ENCODE results near the gene SCN4B. TPM values are rescaled to one million over a fixed set of nuclear protein-coding genes. Genes with fewer than 3 reads are reported as not detected.

Gene SCN4B
- total and polyA plus RNA-seq, 2 donors (not counting 1 experiment from before 2014, with no cell fraction given), result 1.5 to 10.4 TPM

DNA sequence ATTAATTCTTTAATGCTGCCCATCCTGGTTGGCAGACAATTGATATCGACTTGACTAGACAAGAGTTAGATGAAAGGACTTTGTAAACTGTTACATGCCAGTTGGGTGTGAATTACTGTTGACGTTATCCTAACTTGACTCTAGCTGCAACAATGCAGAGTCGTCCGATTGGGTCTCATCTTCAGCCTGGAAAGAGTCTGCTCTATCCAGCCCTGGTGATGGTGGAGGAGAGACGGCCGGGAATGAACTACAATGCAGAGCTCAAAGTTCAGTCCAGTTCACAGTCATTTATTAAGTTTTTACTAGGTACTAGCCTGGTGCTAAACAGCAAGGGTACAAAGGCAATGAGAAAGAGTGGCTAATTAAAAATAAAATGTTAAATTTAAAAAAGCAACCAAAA is 60.9 kb downstream of the SCN4B start:
- no peaks in the 10 kb centered on the region for H3K4me1 ChIP-seq (ENCODE audit: control insufficient read depth, extremely low read depth, insufficient read depth, low read length)
- TF ChIP-seq EZH2 (IDR thresholded peaks at IDR 0.05; ENCODE audit: low read length, missing control alignments), result no peak
- TF ChIP-seq, protein P1, sequence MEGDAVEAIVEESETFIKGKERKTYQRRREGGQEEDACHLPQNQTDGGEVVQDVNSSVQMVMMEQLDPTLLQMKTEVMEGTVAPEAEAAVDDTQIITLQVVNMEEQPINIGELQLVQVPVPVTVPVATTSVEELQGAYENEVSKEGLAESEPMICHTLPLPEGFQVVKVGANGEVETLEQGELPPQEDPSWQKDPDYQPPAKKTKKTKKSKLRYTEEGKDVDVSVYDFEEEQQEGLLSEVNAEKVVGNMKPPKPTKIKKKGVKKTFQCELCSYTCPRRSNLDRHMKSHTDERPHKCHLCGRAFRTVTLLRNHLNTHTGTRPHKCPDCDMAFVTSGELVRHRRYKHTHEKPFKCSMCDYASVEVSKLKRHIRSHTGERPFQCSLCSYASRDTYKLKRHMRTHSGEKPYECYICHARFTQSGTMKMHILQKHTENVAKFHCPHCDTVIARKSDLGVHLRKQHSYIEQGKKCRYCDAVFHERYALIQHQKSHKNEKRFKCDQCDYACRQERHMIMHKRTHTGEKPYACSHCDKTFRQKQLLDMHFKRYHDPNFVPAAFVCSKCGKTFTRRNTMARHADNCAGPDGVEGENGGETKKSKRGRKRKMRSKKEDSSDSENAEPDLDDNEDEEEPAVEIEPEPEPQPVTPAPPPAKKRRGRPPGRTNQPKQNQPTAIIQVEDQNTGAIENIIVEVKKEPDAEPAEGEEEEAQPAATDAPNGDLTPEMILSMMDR (conservative IDR thresholded peaks at IDR 0.05 in 1 of 2, IDR thresholded peaks at IDR 0.05 in 1 of 2; ENCODE audit: low read depth in 1 of 2, low read length in 2 of 2), result no peak

DNA sequence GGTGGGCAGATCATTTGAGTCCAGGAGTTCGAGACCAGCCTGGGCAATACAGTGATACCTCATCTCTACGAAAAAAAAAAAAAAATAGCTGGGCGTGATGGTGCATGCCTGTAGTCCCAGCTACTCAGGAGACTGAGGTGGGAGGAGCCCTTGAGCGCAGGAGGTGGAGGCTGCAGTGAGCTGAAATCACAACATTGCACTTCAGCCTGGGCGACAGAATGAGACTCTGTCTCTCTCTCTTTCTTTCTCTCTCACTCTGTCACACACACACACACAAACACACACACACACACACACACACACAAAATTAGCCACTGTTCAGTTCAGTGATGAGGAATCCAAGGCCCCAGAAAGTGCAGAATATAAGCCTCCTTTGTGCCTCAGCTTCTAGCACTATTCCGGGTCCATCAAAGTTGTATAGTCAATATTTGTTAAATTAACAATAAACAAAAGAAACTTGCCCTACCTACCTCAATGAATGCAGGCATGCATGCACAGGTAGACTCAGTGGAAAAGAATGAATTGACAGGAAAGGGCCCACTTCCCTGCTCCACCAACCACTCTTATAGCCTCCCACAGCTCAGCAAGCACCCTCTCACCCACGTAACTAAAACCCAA is 62.0 kb downstream of the SCN4B start:
- no peak overlapping the region for H3K9ac ChIP-seq (ENCODE audit: insufficient read depth, low read length)
- H3K4me2 ChIP-seq (ENCODE audit: extremely low read depth, insufficient read depth, low read length), result no peak overlapping the region
- no peaks in the 10 kb centered on the region for H3K27me3 ChIP-seq (ENCODE audit: control insufficient read depth, insufficient read depth, low read length)
- no peak for DNase-seq (ENCODE audit: low read depth in 2 of 2)
- H2AFZ ChIP-seq (ENCODE audit: low read length), result no peak overlapping the region
- no peaks in the 10 kb centered on the region for H3K9me3 ChIP-seq (ENCODE audit: control insufficient read depth, insufficient read depth, low read depth, low read length)
- no peak overlapping the region for H3K4me3 ChIP-seq (replicated peaks in 1 of 4; ENCODE audit: control extremely low read depth in 1 of 4, insufficient read depth in 1 of 4, low read depth in 3 of 4, low read length in 4 of 4)
- no peaks in the 10 kb centered on the region for H4K20me1 ChIP-seq (ENCODE audit: control insufficient read depth, extremely low read depth, insufficient read depth, low read length)
- H3K79me2 ChIP-seq (ENCODE audit: control insufficient read depth, insufficient read depth, low read length), result no peaks in the 10 kb centered on the region
- TF ChIP-seq, protein P1 (conservative IDR thresholded peaks at IDR 0.05 in 1 of 2, IDR thresholded peaks at IDR 0.05 in 1 of 2; ENCODE audit: low read depth in 1 of 2, low read length in 2 of 2), result no peak
- TF ChIP-seq EZH2 (IDR thresholded peaks at IDR 0.05; ENCODE audit: low read length, missing control alignments), result no peak
- H3K36me3 ChIP-seq (ENCODE audit: control insufficient read depth, insufficient read depth, low read length), result no peaks in the 10 kb centered on the region
- no peak overlapping the region for H3K27ac ChIP-seq (ENCODE audit: insufficient read depth, low read length)
- no peaks in the 10 kb centered on the region for H3K4me1 ChIP-seq (ENCODE audit: control insufficient read depth, extremely low read depth, insufficient read depth, low read length)

More for the DNA sequence above, 60.9 kb downstream of the SCN4B start:
- no peaks in the 10 kb centered on the region for H4K20me1 ChIP-seq (ENCODE audit: control insufficient read depth, extremely low read depth, insufficient read depth, low read length)
- no peaks in the 10 kb centered on the region for H3K79me2 ChIP-seq (ENCODE audit: control insufficient read depth, insufficient read depth, low read length)
- H3K4me3 ChIP-seq (replicated peaks in 1 of 4; ENCODE audit: control extremely low read depth in 1 of 4, insufficient read depth in 1 of 4, low read depth in 3 of 4, low read length in 4 of 4), result no peak overlapping the region
- H3K9ac ChIP-seq (ENCODE audit: insufficient read depth, low read length), result no peak overlapping the region
- H3K27ac ChIP-seq (ENCODE audit: insufficient read depth, low read length), result no peak overlapping the region
- no peaks in the 10 kb centered on the region for H3K9me3 ChIP-seq (ENCODE audit: control insufficient read depth, insufficient read depth, low read depth, low read length)
- no peaks in the 10 kb centered on the region for H3K27me3 ChIP-seq (ENCODE audit: control insufficient read depth, insufficient read depth, low read length)
- H3K36me3 ChIP-seq (ENCODE audit: control insufficient read depth, insufficient read depth, low read length), result no peaks in the 10 kb centered on the region
- no peak for DNase-seq (ENCODE audit: low read depth in 2 of 2)
- no peak overlapping the region for H3K4me2 ChIP-seq (ENCODE audit: extremely low read depth, insufficient read depth, low read length)
- no peak overlapping the region for H2AFZ ChIP-seq (ENCODE audit: low read length)

DNA sequence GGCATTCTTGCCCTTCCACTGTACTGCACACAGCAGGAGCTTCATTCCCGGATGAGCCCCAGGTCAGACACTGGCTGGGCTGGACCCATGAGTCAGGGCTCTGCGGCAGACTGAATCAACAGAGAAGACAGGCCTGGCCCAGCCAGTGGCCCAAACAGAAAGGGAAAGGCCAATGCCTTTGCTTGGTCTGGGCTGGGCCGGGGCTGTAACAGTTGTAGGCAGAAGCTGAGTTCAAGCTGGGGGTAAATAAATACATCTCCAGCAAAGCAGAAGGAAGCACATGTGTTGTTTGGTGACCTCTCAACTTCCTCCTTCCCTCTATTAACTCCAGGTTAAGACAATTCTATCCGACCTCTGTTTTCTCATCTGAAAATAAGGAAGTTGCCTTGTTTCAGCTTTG is 64.1 kb downstream of the SCN4B start:
- Histone ChIP-seq H4K20me1 (ENCODE audit: control insufficient read depth, extremely low read depth, insufficient read depth, low read length) (no peaks in the 10 kb centered on the region), H3K36me3 (ENCODE audit: control insufficient read depth, insufficient read depth, low read length) (no peaks in the 10 kb centered on the region)
- TF ChIP-seq EZH2 (IDR thresholded peaks at IDR 0.05; ENCODE audit: low read length, missing control alignments), result no peak
- TF ChIP-seq, protein P1 (conservative IDR thresholded peaks at IDR 0.05 in 1 of 2, IDR thresholded peaks at IDR 0.05 in 1 of 2; ENCODE audit: low read depth in 1 of 2, low read length in 2 of 2), result no peak

More for the DNA sequence above, 64.1 kb downstream of the SCN4B start:
- H3K79me2 ChIP-seq (ENCODE audit: control insufficient read depth, insufficient read depth, low read length), result no peaks in the 10 kb centered on the region
- H3K27ac ChIP-seq (ENCODE audit: insufficient read depth, low read length), result no peak overlapping the region
- no peak overlapping the region for H3K9ac ChIP-seq (ENCODE audit: insufficient read depth, low read length)
- no peak overlapping the region for H3K4me2 ChIP-seq (ENCODE audit: extremely low read depth, insufficient read depth, low read length)
- H3K4me3 ChIP-seq (replicated peaks in 1 of 4; ENCODE audit: control extremely low read depth in 1 of 4, insufficient read depth in 1 of 4, low read depth in 3 of 4, low read length in 4 of 4), result no peak overlapping the region
- H3K27me3 ChIP-seq (ENCODE audit: control insufficient read depth, insufficient read depth, low read length), result no peaks in the 10 kb centered on the region
- H3K4me1 ChIP-seq (ENCODE audit: control insufficient read depth, extremely low read depth, insufficient read depth, low read length), result no peaks in the 10 kb centered on the region
- no peaks in the 10 kb centered on the region for H3K9me3 ChIP-seq (ENCODE audit: control insufficient read depth, insufficient read depth, low read depth, low read length)
- no peak overlapping the region for H2AFZ ChIP-seq (ENCODE audit: low read length)
- no peak for DNase-seq (ENCODE audit: low read depth in 2 of 2)

Data from fibroblast of lung (primary cell).